ENCODE results near the gene LMBR1. TPM values are rescaled to one million over a fixed set of nuclear protein-coding genes. Genes with fewer than 3 reads are reported as not detected.

Gene LMBR1
- total RNA-seq, 4 donors from 2014 or later = 52.2 to 79.9 (median 62.5) TPM

GRCh38 chr7:156816943-156817572 is 75.9 kb downstream of the LMBR1 start:
- TF ChIP-seq CTCF (IDR thresholded peaks at IDR 0.05; ENCODE audit: low read depth) = no peak

GRCh38 chr7:156811706-156812105 is 81.3 kb downstream of the LMBR1 start:
- TF ChIP-seq CTCF (IDR thresholded peaks at IDR 0.05; ENCODE audit: low read depth) = no peak

DNA sequence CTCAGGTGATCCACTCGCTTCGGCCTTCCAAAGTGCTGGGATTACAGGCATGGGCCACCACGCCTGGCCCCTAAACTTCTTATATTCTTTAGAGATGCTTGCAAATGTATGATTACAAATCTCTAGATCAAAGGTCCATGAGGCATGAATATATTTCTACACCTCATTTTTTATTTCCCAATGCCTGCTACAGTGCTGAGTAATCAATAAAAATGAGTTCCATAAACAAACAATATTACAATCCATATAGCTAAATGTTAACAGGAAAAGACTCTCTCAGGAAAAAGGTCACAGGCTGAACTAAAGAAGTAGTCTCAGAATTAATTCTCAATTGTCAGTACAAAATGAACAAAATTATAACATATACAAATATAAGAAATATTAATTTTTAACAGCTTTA is 90.8 kb downstream of the LMBR1 start:
- TF ChIP-seq CTCF (IDR thresholded peaks at IDR 0.05; ENCODE audit: low read depth) = no peak

- TF ChIP-seq CTCF (IDR thresholded peaks at IDR 0.05; ENCODE audit: low read depth) = no peak
Observed at GRCh38 chr7:156795415-156795814, 97.6 kb downstream of the LMBR1 start.

DNA sequence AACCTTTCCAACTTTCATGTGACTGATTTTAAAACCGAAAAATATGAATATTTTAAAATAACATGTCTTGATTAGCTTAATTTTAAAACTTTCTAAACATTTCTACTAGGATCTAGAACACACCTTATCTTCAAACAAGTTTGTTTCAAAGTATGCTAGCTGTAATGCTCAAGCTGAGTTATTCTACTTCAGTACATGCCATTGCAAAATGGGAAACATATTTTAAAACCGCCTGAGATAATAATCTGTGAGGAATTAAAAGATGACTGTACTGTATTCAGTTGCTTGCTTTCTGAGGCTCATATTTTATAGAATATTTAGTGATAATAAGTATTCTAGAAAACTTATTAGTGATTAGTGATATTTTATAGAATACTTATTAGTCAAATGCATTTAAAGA is 99.6 kb downstream of the LMBR1 start:
- no peak for TF ChIP-seq CTCF (IDR thresholded peaks at IDR 0.05; ENCODE audit: low read depth)

- no peak for TF ChIP-seq CTCF (IDR thresholded peaks at IDR 0.05; ENCODE audit: low read depth)
Observed at GRCh38 chr7:156792611-156793010, 100.4 kb downstream of the LMBR1 start.

DNA sequence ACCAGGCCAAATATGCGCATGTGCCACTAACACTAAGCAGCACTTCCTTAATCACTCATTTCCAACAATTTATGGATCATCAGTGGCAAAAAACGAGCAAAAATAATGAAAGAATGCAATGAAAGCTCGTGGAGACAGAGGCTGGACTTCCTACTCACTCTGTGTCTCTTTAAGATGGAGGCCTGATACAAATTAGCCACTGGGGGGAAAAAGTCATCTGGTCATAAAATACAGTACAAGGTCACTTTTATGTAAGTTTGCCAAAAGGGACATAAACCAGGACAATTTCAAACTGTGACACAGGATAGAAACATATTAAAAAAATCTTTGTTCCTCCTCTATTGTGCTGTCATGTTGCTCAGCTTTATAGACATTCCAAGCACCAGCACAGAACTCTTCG is 101.7 kb downstream of the LMBR1 start:
- TF ChIP-seq CTCF (IDR thresholded peaks at IDR 0.05; ENCODE audit: low read depth) = no peak
